ENCODE data around the gene ERC1.
"Not testable (repeated sequence)": the region's sequence is repeated elsewhere in the genome, so short reads cannot be mapped to it uniquely, and the experiment has no call there.

Gene ERC1

GRCh38 chr12:1126091-1126490 lies 135.1 kb downstream of the ERC1 start:
- H3K36me3 ChIP-seq (ENCODE audit: insufficient read depth, low read length) = no peaks in the 10 kb centered on the region
- H3K9me3 ChIP-seq (ENCODE audit: control insufficient read depth, insufficient read depth, low read length) = no peaks in the 10 kb centered on the region
- no peaks in the 10 kb centered on the region for H3K4me1 ChIP-seq (ENCODE audit: insufficient read depth, low read length)
- H3K9ac ChIP-seq (ENCODE audit: low read depth, low read length) = no peak overlapping the region

- Histone ChIP-seq H3K36me3 (ENCODE audit: insufficient read depth, low read length) (no peaks in the 10 kb centered on the region), H3K9ac (ENCODE audit: low read depth, low read length) (no peak overlapping the region), H3K9me3 (ENCODE audit: control insufficient read depth, insufficient read depth, low read length) (no peaks in the 10 kb centered on the region), H3K4me1 (ENCODE audit: insufficient read depth, low read length) (no peaks in the 10 kb centered on the region)
Observed at GRCh38 chr12:1127021-1127420, 136.0 kb downstream of the ERC1 start.

GRCh38 chr12:1130164-1130563 lies 139.1 kb downstream of the ERC1 start:
- Histone ChIP-seq H3K36me3 (ENCODE audit: insufficient read depth, low read length) (no peaks in the 10 kb centered on the region), H3K4me1 (ENCODE audit: insufficient read depth, low read length) (no peaks in the 10 kb centered on the region), H3K9ac (ENCODE audit: low read depth, low read length) (no peak overlapping the region), H3K9me3 (ENCODE audit: control insufficient read depth, insufficient read depth, low read length) (no peaks in the 10 kb centered on the region)

- Histone ChIP-seq H3K4me1 (ENCODE audit: insufficient read depth, low read length) (no peaks in the 10 kb centered on the region), H3K9me3 (ENCODE audit: control insufficient read depth, insufficient read depth, low read length) (no peaks in the 10 kb centered on the region), H3K36me3 (ENCODE audit: insufficient read depth, low read length) (no peaks in the 10 kb centered on the region), H3K9ac (ENCODE audit: low read depth, low read length) (no peak overlapping the region)
Observed at GRCh38 chr12:1130571-1130970, 139.5 kb downstream of the ERC1 start.

- no peaks in the 10 kb centered on the region for H3K4me1 ChIP-seq (ENCODE audit: insufficient read depth, low read length)
- H3K9ac ChIP-seq (ENCODE audit: low read depth, low read length) = no peak overlapping the region
- no peaks in the 10 kb centered on the region for H3K9me3 ChIP-seq (ENCODE audit: control insufficient read depth, insufficient read depth, low read length)
- no peaks in the 10 kb centered on the region for H3K36me3 ChIP-seq (ENCODE audit: insufficient read depth, low read length)
Observed at GRCh38 chr12:1131811-1132224, 140.8 kb downstream of the ERC1 start.

GRCh38 chr12:1132311-1132710 lies 141.3 kb downstream of the ERC1 start:
- Histone ChIP-seq H3K4me1 (ENCODE audit: insufficient read depth, low read length) (no peaks in the 10 kb centered on the region), H3K9me3 (ENCODE audit: control insufficient read depth, insufficient read depth, low read length) (no peaks in the 10 kb centered on the region), H3K9ac (ENCODE audit: low read depth, low read length) (no peak overlapping the region), H3K36me3 (ENCODE audit: insufficient read depth, low read length) (no peaks in the 10 kb centered on the region)

GRCh38 chr12:1138691-1139090 lies 147.7 kb downstream of the ERC1 start:
- H3K9ac ChIP-seq (ENCODE audit: low read depth, low read length) = no peak overlapping the region
- no peaks in the 10 kb centered on the region for H3K4me1 ChIP-seq (ENCODE audit: insufficient read depth, low read length)
- no peaks in the 10 kb centered on the region for H3K36me3 ChIP-seq (ENCODE audit: insufficient read depth, low read length)
- H3K9me3 ChIP-seq (ENCODE audit: control insufficient read depth, insufficient read depth, low read length) = no peaks in the 10 kb centered on the region

- H3K9ac ChIP-seq (ENCODE audit: low read depth, low read length); H3K9me3 ChIP-seq (ENCODE audit: control insufficient read depth, insufficient read depth, low read length); H3K36me3 ChIP-seq (ENCODE audit: insufficient read depth, low read length); H3K4me1 ChIP-seq (ENCODE audit: insufficient read depth, low read length): not testable (repeated sequence)
Observed at GRCh38 chr12:1146758-1147157, 155.7 kb downstream of the ERC1 start.

GRCh38 chr12:1147821-1148220 lies 156.8 kb downstream of the ERC1 start:
- H3K4me1 ChIP-seq (ENCODE audit: insufficient read depth, low read length) = no peaks in the 10 kb centered on the region
- H3K36me3 ChIP-seq (ENCODE audit: insufficient read depth, low read length) = no peaks in the 10 kb centered on the region
- no peak overlapping the region for H3K9ac ChIP-seq (ENCODE audit: low read depth, low read length)
- no peaks in the 10 kb centered on the region for H3K9me3 ChIP-seq (ENCODE audit: control insufficient read depth, insufficient read depth, low read length)

GRCh38 chr12:1157046-1157445 lies 166.0 kb downstream of the ERC1 start:
- no peaks in the 10 kb centered on the region for H3K4me1 ChIP-seq (ENCODE audit: insufficient read depth, low read length)
- H3K36me3 ChIP-seq (ENCODE audit: insufficient read depth, low read length) = no peaks in the 10 kb centered on the region
- no peak overlapping the region for H3K9ac ChIP-seq (ENCODE audit: low read depth, low read length)
- H3K9me3 ChIP-seq (ENCODE audit: control insufficient read depth, insufficient read depth, low read length) = no peaks in the 10 kb centered on the region

GRCh38 chr12:1161197-1161596 lies 170.2 kb downstream of the ERC1 start:
- H3K9me3 ChIP-seq (ENCODE audit: control insufficient read depth, insufficient read depth, low read length) = no peaks in the 10 kb centered on the region; the same call in 1 of the 2 replicates
- no peaks in the 10 kb centered on the region for H3K36me3 ChIP-seq (ENCODE audit: insufficient read depth, low read length)
- H3K9ac ChIP-seq (ENCODE audit: low read depth, low read length) = no peak overlapping the region
- H3K4me1 ChIP-seq (ENCODE audit: insufficient read depth, low read length) = no peaks in the 10 kb centered on the region

- H3K9ac ChIP-seq (ENCODE audit: low read depth, low read length) = no peak overlapping the region
- H3K36me3 ChIP-seq (ENCODE audit: insufficient read depth, low read length) = no peaks in the 10 kb centered on the region
Observed at GRCh38 chr12:1162081-1162760, 171.2 kb downstream of the ERC1 start.

GRCh38 chr12:1167784-1168183 lies 176.8 kb downstream of the ERC1 start:
- H3K36me3 ChIP-seq (ENCODE audit: insufficient read depth, low read length) = no peaks in the 10 kb centered on the region
- H3K9me3 ChIP-seq (ENCODE audit: control insufficient read depth, insufficient read depth, low read length) = no peaks in the 10 kb centered on the region; the same call in 1 of the 2 replicates
- H3K4me1 ChIP-seq (ENCODE audit: insufficient read depth, low read length) = no peaks in the 10 kb centered on the region
- no peak overlapping the region for H3K9ac ChIP-seq (ENCODE audit: low read depth, low read length)

More at GRCh38 chr12:1162081-1162760, 171.2 kb downstream of the ERC1 start:
- H3K4me1 ChIP-seq (ENCODE audit: insufficient read depth, low read length) = no peaks in the 10 kb centered on the region
- H3K9me3 ChIP-seq (ENCODE audit: control insufficient read depth, insufficient read depth, low read length) = no peaks in the 10 kb centered on the region; the same call in 1 of the 2 replicates

GRCh38 chr12:1170411-1170810 lies 179.4 kb downstream of the ERC1 start:
- Histone ChIP-seq H3K4me1 (ENCODE audit: insufficient read depth, low read length) (no peaks in the 10 kb centered on the region), H3K9me3 (ENCODE audit: control insufficient read depth, insufficient read depth, low read length) (no peaks in the 10 kb centered on the region; the same call in 1 of the 2 replicates), H3K36me3 (ENCODE audit: insufficient read depth, low read length) (no peaks in the 10 kb centered on the region), H3K9ac (ENCODE audit: low read depth, low read length) (no peak overlapping the region)

- Histone ChIP-seq H3K9ac (ENCODE audit: low read depth, low read length) (no peak overlapping the region), H3K9me3 (ENCODE audit: control insufficient read depth, insufficient read depth, low read length) (no peaks in the 10 kb centered on the region), H3K4me1 (ENCODE audit: insufficient read depth, low read length) (no peaks in the 10 kb centered on the region), H3K36me3 (ENCODE audit: insufficient read depth, low read length) (no peaks in the 10 kb centered on the region)
Observed at GRCh38 chr12:1171657-1172408, 180.8 kb downstream of the ERC1 start.

Measured in ES-I3 (cell line).